Calu3 (cell line): ENCODE measurements around the gene OSTF1. TPM values are rescaled to one million over a fixed set of nuclear protein-coding genes. Genes with fewer than 3 reads are reported as not detected.

Experiments
- BruUV-seq: library from RNA; stranded (reverse); fragments of 400-500 nt; replicated peaks from 2 replicates; lab custom pipeline; 2021; lab: Mats Ljungman, UMichigan
- CTCF ChIA-PET: fragments of 300-600 bp; sonication (Branson Sonifier 250); formaldehyde crosslinking; loops from one replicate; lab custom pipeline; 2022; ENCODE audit warnings: antibody characterized with exemption; lab: Charles Lee
- DNase-seq: peaks from one replicate; pipeline ENCODE4 v3.0.0; 2022
- H3K27ac Mint-ChIP-seq: one replicate; pipeline ENCODE4 v1.8.0; 2022; ENCODE audit warnings: mixed read lengths; ENCODE audit not compliant: unreplicated experiment
- H3K27me3 Mint-ChIP-seq: one replicate; pipeline ENCODE4 v1.8.0; 2022; ENCODE audit warnings: mixed read lengths; ENCODE audit not compliant: unreplicated experiment
- H3K36me3 Mint-ChIP-seq: one replicate; pipeline ENCODE4 v1.8.0; 2022; ENCODE audit warnings: mild to moderate bottlenecking, moderate library complexity, mixed read lengths; ENCODE audit not compliant: insufficient read depth, unreplicated experiment
- H3K4me1 Mint-ChIP-seq: one replicate; pipeline ENCODE4 v1.8.0; 2022; ENCODE audit warnings: mild to moderate bottlenecking, low read depth, mixed read lengths; ENCODE audit not compliant: unreplicated experiment
- H3K4me3 Mint-ChIP-seq: one replicate; pipeline ENCODE4 v1.8.0; 2022; ENCODE audit warnings: mild to moderate bottlenecking, low read depth, moderate library complexity, mixed read lengths; ENCODE audit not compliant: unreplicated experiment
- H3K9me3 Mint-ChIP-seq: one replicate; pipeline ENCODE4 v1.8.0; 2022; ENCODE audit warnings: low read depth, mixed read lengths; ENCODE audit not compliant: unreplicated experiment
- intact Hi-C: fragments of 100-400 bp; cut with micrococcal nuclease; formaldehyde crosslinking; loops from one replicate; pipeline ENCODE4 v1.10.0; 2022; ENCODE audit not compliant: unreplicated experiment
- total RNA-seq: library from RNA; stranded (reverse); gene quantifications from 2 replicates; pipeline ENCODE4 v1.2.3, GENCODE V29; 2022
- TF ChIP-seq, protein P1 (sequence below): fragments of 200-600 bp; IDR thresholded peaks from one replicate; pipeline ENCODE4 v1.8.0; 2022; ENCODE audit warnings: antibody characterized with exemption; ENCODE audit not compliant: unreplicated experiment

OSTF1 gene
- total RNA-seq, 1 experiment from 2014 or later = 29.7 TPM

DNA sequence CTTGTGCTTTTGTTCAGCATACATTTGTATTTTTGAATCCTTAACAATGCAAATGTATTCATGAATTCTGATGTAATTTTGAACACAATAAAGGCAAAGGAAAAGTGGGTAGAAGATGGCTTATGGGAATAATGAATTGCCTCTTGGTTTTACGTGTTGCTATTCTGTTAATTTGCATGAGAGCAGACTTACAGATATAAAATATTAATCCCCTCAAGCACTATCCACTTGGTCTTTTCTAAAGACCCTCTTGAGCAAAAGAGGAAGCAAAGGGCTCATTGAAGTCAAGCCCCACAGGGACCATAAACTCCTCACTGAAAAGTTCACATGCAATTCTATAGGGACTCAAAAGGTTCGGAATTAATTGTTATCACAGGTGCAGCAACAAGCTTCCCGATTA, 51.9 kb downstream of the OSTF1 start:
- TF ChIP-seq, protein P1, sequence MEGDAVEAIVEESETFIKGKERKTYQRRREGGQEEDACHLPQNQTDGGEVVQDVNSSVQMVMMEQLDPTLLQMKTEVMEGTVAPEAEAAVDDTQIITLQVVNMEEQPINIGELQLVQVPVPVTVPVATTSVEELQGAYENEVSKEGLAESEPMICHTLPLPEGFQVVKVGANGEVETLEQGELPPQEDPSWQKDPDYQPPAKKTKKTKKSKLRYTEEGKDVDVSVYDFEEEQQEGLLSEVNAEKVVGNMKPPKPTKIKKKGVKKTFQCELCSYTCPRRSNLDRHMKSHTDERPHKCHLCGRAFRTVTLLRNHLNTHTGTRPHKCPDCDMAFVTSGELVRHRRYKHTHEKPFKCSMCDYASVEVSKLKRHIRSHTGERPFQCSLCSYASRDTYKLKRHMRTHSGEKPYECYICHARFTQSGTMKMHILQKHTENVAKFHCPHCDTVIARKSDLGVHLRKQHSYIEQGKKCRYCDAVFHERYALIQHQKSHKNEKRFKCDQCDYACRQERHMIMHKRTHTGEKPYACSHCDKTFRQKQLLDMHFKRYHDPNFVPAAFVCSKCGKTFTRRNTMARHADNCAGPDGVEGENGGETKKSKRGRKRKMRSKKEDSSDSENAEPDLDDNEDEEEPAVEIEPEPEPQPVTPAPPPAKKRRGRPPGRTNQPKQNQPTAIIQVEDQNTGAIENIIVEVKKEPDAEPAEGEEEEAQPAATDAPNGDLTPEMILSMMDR = no peak
- CTCF ChIA-PET = no interaction called here
- Mint-ChIP-seq H3K4me3 (no peak overlapping the region), H3K27me3 (no peaks in the 10 kb centered on the region), H3K36me3 (no peaks in the 10 kb centered on the region), H3K27ac (no peak overlapping the region), H3K9me3 (peaks cover 5% of the 10 kb centered on the region), H3K4me1 (no peaks in the 10 kb centered on the region)
- BruUV-seq = no TSS peak
- intact Hi-C loops = no loop called here
- DNase-seq = no peak

DNA sequence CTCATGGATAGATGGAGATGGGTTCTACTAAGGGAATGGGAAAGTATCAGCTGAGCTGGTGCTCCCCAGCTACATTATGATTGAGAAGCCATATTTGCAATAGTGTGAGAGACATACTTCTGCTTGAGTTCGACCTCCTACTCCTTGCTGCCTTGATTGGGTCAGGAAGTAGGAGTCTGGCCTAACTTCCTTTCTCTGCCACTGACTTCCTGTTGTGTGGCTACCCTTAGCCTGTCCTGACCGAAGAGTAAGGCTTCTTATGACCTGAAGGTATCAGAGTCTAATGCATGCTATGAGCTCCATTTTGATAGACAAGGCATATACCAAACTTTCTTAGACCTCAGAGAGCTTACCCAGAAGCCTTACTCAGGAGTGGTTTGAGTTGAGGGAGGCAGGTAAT, 53.9 kb downstream of the OSTF1 start:
- Mint-ChIP-seq H3K27me3 (no peaks in the 10 kb centered on the region), H3K4me3 (no peak overlapping the region), H3K4me1 (no peaks in the 10 kb centered on the region), H3K9me3 (peaks cover 5% of the 10 kb centered on the region), H3K36me3 (peaks cover 4% of the 10 kb centered on the region), H3K27ac (no peak overlapping the region)
- intact Hi-C loops = no loop called here
- TF ChIP-seq, protein P1 = no peak
- CTCF ChIA-PET = no interaction called here
- DNase-seq = no peak
- BruUV-seq = no TSS peak

DNA sequence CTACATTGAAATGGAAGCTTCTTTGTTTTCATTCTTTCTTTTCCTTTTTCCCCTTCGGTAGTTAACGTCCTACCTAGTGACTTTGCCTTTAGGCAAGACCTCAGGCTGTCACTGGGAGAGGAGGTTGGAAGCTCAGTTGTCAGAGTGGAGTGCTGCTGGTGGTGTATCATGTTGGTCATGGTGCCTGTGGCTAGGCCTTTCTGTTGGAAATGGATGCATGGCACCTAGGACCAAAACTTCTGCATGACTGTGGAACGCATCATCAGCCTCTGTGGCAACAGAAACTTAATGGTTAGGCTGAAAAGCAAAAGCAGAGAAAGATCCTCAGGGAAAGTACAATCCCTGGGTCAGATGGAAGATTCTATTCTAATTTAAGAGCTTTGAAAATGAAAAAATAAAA, 57.9 kb downstream of the OSTF1 start:
- H3K27me3 Mint-ChIP-seq = no peaks in the 10 kb centered on the region
- peaks cover 4% of the 10 kb centered on the region for H3K36me3 Mint-ChIP-seq
- H3K4me1 Mint-ChIP-seq = no peaks in the 10 kb centered on the region
- no peak for DNase-seq
- no peak overlapping the region for H3K4me3 Mint-ChIP-seq
- no TSS peak for BruUV-seq
- TF ChIP-seq, protein P1 = no peak
- peaks cover 5% of the 10 kb centered on the region for H3K9me3 Mint-ChIP-seq
- intact Hi-C loops = no loop called here
- CTCF ChIA-PET = no interaction called here
- H3K27ac Mint-ChIP-seq = no peak overlapping the region

DNA sequence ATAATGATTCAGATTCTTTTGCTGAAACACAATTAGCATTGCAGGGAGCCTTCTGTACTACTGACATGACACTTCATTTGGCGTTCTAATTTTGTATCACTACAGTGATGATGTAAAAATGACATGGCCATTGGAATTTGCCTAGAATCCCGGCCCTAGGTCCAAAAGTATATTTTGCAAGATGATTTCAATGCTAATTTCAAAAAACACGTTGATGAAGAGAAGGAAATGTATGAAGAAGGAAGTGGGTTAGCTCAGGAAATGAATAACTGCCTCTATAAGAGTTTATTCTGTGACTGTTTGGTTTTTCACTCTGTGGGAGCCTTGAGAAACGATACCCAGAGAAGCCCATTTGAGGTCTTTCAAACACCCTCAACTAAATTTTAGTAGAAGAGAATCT, 59.3 kb downstream of the OSTF1 start:
- intact Hi-C loops = no loop called here
- peaks cover 4% of the 10 kb centered on the region for H3K36me3 Mint-ChIP-seq
- H3K9me3 Mint-ChIP-seq = peaks cover 5% of the 10 kb centered on the region
- H3K27ac Mint-ChIP-seq = no peak overlapping the region
- H3K4me3 Mint-ChIP-seq = no peak overlapping the region
- CTCF ChIA-PET = no interaction called here
- no peaks in the 10 kb centered on the region for H3K4me1 Mint-ChIP-seq
- TF ChIP-seq, protein P1 = no peak
- DNase-seq = no peak
- H3K27me3 Mint-ChIP-seq = no peaks in the 10 kb centered on the region
- BruUV-seq = no TSS peak
